ENCODE data around the gene MIPEP. TPM values are rescaled to one million over a fixed set of nuclear protein-coding genes. Genes with fewer than 3 reads are reported as not detected.

Gene MIPEP
- total RNA-seq, 2 experiments from 2014 or later = 3.9 to 4.8 TPM

DNA sequence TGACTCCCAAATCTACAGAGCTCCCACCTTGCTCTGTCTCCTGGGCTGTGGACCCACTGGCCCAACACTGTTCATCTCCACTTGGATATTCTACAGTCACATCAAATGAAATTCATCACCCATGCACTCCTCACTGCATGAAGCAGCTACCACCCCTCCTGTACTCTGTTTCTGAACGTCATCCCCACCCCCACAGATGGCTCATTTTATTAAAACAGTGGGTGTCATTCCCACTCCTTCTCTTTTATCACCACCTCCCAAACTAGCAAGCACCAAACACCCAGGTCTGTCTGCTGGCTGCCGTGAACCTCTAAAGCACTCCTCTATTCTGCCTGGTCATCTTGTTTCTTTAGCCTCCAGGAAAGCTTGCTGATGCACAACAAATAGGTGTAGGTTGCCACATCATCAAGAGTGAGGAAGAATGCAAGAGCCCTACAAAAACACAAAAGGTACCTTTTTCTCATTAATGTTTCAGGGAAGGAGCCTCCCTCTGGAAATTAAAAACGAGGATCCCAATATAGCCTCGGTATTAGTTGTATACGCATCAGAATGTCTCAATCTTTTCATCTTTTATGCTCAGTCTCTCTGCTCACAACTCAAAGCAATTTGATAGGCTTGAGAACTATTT, 91.8 kb downstream of the MIPEP start:
- intact Hi-C loops (cut with DNase I, micrococcal nuclease) = no loop called here
- Mint-ChIP-seq H3K4me3 (no peak overlapping the region), H3K4me1 (ENCODE audit: low read depth) (peaks cover 45% of the 10 kb centered on the region), H3K9me3 (no peaks in the 10 kb centered on the region), H3K36me3 (ENCODE audit: low read depth) (peaks cover 45% of the 10 kb centered on the region), H3K27me3 (no peaks in the 10 kb centered on the region), H3K27ac (no peak overlapping the region)
- ATAC-seq (ENCODE audit: poor library complexity) (no peak), DNase-seq (no peak)
- H3K36me3 ChIP-seq (ENCODE audit: insufficient read depth, low read length) = no peaks in the 10 kb centered on the region
- no peak overlapping the region for H3K27ac ChIP-seq (ENCODE audit: low read depth in 1 of 2, low read length in 2 of 2)
- H3K9me3 ChIP-seq (ENCODE audit: control insufficient read depth in 1 of 2, insufficient read depth in 1 of 2, low read length in 2 of 2) = peaks cover 0 to 5% of the 10 kb centered on the region in 2 experiments
- no peak overlapping the region for H3K4me3 ChIP-seq (ENCODE audit: low read length)
- H3K27me3 ChIP-seq (ENCODE audit: control insufficient read depth in 1 of 2, insufficient read depth in 2 of 2, low read length in 2 of 2) = no peaks in the 10 kb centered on the region
- ChIA-PET POLR2A (no interaction called here), CTCF (no interaction called here)
- peaks cover 2% of the 10 kb centered on the region for H3K4me1 ChIP-seq (ENCODE audit: insufficient read depth, low read length)
- no peak for TF ChIP-seq CTCF (IDR thresholded peaks at IDR 0.05)

DNA sequence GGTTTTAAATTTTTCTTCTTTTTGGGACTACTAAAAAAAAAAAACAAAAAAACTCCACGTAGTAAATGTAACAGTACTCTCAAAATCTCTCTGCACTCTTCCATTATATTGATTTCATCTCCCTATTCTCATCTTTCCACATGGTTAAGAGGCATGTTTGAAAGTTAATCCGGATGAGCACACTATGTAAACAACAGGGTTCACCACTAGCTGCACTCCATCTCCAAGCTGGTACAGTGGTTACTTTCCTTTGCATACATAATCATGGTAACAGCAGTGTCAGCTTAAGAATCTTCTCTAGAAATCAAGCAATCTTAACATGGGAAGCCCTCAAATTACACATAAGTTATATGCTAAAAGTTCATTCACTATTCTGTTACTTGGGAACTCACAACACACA, 92.6 kb downstream of the MIPEP start:
- intact Hi-C loops (cut with DNase I, micrococcal nuclease) = no loop called here
- CTCF ChIA-PET = interaction anchor here (1.6 kb wide), 1 partner anchor 18 kb away, joined by 4 read pairs; no protein-coding TSS in a partner anchor
- no peak for DNase-seq

DNA sequence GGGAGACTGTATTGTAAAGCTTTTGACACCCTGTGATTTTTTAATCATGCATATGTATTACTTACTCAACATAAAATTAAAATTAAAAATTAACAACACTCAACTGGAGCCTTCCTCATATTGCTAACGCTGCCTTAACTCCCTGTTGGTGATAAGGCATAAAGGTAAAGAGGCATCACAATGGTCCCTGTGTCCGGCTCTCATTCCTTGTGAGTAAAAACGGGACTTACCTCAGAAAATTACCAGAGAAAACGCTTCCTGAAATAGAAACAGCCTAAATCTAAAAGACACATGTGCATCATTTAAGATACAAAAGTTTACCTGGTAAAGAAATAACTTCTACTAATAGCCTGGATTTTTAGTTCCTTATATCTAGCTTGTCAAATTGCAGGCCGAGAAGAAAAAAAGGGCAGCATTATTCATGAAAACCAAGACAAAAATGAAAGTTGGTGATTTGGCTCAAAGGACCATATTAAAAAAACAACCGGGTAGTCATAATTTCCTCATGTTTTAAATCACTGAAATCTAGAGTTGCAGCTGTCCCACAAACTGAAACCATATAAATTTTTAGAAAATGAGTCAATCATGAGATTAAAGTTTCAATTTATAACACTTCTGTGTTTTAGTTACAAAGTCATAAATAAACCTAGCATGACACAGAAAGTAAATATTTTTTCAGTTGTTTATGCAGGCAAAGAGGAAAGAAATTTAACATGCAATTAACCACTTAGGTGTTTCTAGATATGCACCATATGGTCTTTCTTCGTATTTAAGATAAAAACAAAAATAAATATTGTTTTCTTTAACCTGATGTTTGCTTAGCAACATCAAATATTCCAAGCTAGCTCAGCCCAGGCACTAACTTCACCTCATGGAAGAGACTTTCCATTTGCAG, 94.7 kb downstream of the MIPEP start:
- Histone ChIP-seq H3K27me3 (ENCODE audit: control insufficient read depth in 1 of 2, insufficient read depth in 2 of 2, low read length in 2 of 2) (no peaks in the 10 kb centered on the region), H3K4me1 (ENCODE audit: insufficient read depth, low read length) (no peaks in the 10 kb centered on the region), H3K36me3 (ENCODE audit: insufficient read depth, low read length) (no peaks in the 10 kb centered on the region), H3K27ac (ENCODE audit: low read depth in 1 of 2, low read length in 2 of 2) (no peak overlapping the region), H3K9me3 (ENCODE audit: control insufficient read depth in 1 of 2, insufficient read depth in 1 of 2, low read length in 2 of 2) (peaks cover 0 to 5% of the 10 kb centered on the region in 2 experiments), H3K4me3 (ENCODE audit: low read length) (no peak overlapping the region)
- Mint-ChIP-seq H3K4me3 (no peak overlapping the region), H3K36me3 (ENCODE audit: low read depth) (peaks cover 26% of the 10 kb centered on the region), H3K4me1 (ENCODE audit: low read depth) (peaks cover 26% of the 10 kb centered on the region), H3K27me3 (no peaks in the 10 kb centered on the region), H3K27ac (no peak overlapping the region), H3K9me3 (no peaks in the 10 kb centered on the region)
- ATAC-seq (ENCODE audit: poor library complexity) (no peak), DNase-seq (no peak)
- no peak for TF ChIP-seq CTCF (IDR thresholded peaks at IDR 0.05)
- intact Hi-C loops (cut with DNase I, micrococcal nuclease) = no loop called here
- POLR2A ChIA-PET = no interaction called here
- CTCF ChIA-PET = no interaction called here

More for the DNA sequence above, 92.6 kb downstream of the MIPEP start:
- peaks cover 2% of the 10 kb centered on the region for H3K4me1 ChIP-seq (ENCODE audit: insufficient read depth, low read length)
- peaks cover 41% of the 10 kb centered on the region for H3K36me3 Mint-ChIP-seq (ENCODE audit: low read depth)
- no peaks in the 10 kb centered on the region for H3K36me3 ChIP-seq (ENCODE audit: insufficient read depth, low read length)
- POLR2A ChIA-PET = no interaction called here
- no peak for TF ChIP-seq CTCF (IDR thresholded peaks at IDR 0.05)
- H3K4me1 Mint-ChIP-seq (ENCODE audit: low read depth) = peaks cover 45% of the 10 kb centered on the region
- no peaks in the 10 kb centered on the region for H3K27me3 ChIP-seq (ENCODE audit: control insufficient read depth in 1 of 2, insufficient read depth in 2 of 2, low read length in 2 of 2)
- H3K4me3 Mint-ChIP-seq = no peak overlapping the region
- no peak overlapping the region for H3K27ac Mint-ChIP-seq
- H3K4me3 ChIP-seq (ENCODE audit: low read length) = no peak overlapping the region
- H3K27ac ChIP-seq (ENCODE audit: low read depth in 1 of 2, low read length in 2 of 2) = no peak overlapping the region
- no peak for ATAC-seq (ENCODE audit: poor library complexity)
- H3K9me3 ChIP-seq (ENCODE audit: control insufficient read depth in 1 of 2, insufficient read depth in 1 of 2, low read length in 2 of 2) = peaks cover 0 to 5% of the 10 kb centered on the region in 2 experiments
- H3K9me3 Mint-ChIP-seq = no peaks in the 10 kb centered on the region
- no peaks in the 10 kb centered on the region for H3K27me3 Mint-ChIP-seq
